GM18526 (cell line): Measurements from ENCODE around the gene TINCR.

ENCODE experiments used
- POLR2A ChIP-seq: IDR thresholded peaks from 3 replicates; pipeline ENCODE4 v1.6.1; 2011; ENCODE audit not compliant: insufficient read length; ENCODE audit errors: extremely low read depth

The TINCR gene

GRCh38 chr19:5547881-5548280 lies 19.9 kb downstream of the TINCR start:
- no peak for TF ChIP-seq POLR2A

- TF ChIP-seq POLR2A: no peak
Observed at GRCh38 chr19:5545984-5546383, 21.8 kb downstream of the TINCR start.

- no peak for TF ChIP-seq POLR2A
Observed at GRCh38 chr19:5545051-5545450, 22.7 kb downstream of the TINCR start.

GRCh38 chr19:5542665-5543064 lies 25.1 kb downstream of the TINCR start:
- TF ChIP-seq POLR2A: no peak

GRCh38 chr19:5541456-5541855 lies 26.3 kb downstream of the TINCR start:
- TF ChIP-seq POLR2A: no peak

- TF ChIP-seq POLR2A: no peak
Observed at GRCh38 chr19:5540208-5540607, 27.5 kb downstream of the TINCR start.

- no peak for TF ChIP-seq POLR2A
Observed at GRCh38 chr19:5537870-5538269, 29.9 kb downstream of the TINCR start.

GRCh38 chr19:5536337-5536894 lies 31.3 kb downstream of the TINCR start:
- TF ChIP-seq POLR2A: no peak

- no peak for TF ChIP-seq POLR2A
Observed at GRCh38 chr19:5534787-5535586, 32.8 kb downstream of the TINCR start.

- TF ChIP-seq POLR2A: no peak
Observed at GRCh38 chr19:5533257-5533656, 34.5 kb downstream of the TINCR start.

GRCh38 chr19:5530701-5531100 lies 37.1 kb downstream of the TINCR start:
- no peak for TF ChIP-seq POLR2A

GRCh38 chr19:5526691-5527090 lies 41.1 kb downstream of the TINCR start:
- no peak for TF ChIP-seq POLR2A

GRCh38 chr19:5524081-5524480 lies 43.7 kb downstream of the TINCR start:
- no peak for TF ChIP-seq POLR2A

- TF ChIP-seq POLR2A: no peak
Observed at GRCh38 chr19:5522106-5522505, 45.6 kb downstream of the TINCR start.

- no peak for TF ChIP-seq POLR2A
Observed at GRCh38 chr19:5520501-5520900, 47.3 kb downstream of the TINCR start.

- no peak for TF ChIP-seq POLR2A
Observed at GRCh38 chr19:5519076-5519475, 48.7 kb downstream of the TINCR start.

- no peak for TF ChIP-seq POLR2A
Observed at GRCh38 chr19:5515737-5516136, 52.0 kb downstream of the TINCR start.
